Islet precursor cell (in vitro differentiated cells): ENCODE data around the gene ZNF595.
"Not testable (repeated sequence)": the region's sequence is repeated elsewhere in the genome, so short reads cannot be mapped to it uniquely, and the experiment has no call there.

Source experiments
- DNase-seq: peaks from one replicate; pipeline ENCODE4 v3.0.0-alpha.2; 2018

Gene ZNF595

GRCh38 chr4:86559-87324 lies 33.6 kb downstream of the ZNF595 start:
- DNase-seq = not testable (repeated sequence)

- DNase-seq = no peak
Measured at GRCh38 chr4:98386-98785, 45.3 kb downstream of the ZNF595 start.

DNA sequence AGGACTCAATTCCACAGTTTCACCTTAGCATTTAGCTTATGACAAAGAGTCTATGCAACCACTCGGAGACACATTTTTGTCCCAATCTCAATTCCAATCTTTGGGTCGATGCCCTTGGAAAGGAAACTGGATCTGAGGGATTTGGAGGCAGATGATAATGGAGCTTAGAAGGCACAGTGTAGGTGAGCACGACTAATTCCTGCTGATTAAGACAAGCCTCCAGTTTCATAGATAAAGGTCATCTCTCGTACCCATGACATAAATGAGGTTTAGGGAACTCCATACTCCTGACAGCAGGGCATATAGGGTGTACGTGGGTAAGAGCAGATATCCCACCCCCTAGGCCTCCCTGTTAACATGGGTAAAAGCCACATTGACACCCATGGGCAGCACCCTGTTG lies 46.7 kb downstream of the ZNF595 start:
- DNase-seq = no peak

GRCh38 chr4:107083-107443 lies 53.9 kb downstream of the ZNF595 start:
- DNase-seq = no peak

- DNase-seq = no peak
Measured at GRCh38 chr4:107444-108429, 54.6 kb downstream of the ZNF595 start.

DNA sequence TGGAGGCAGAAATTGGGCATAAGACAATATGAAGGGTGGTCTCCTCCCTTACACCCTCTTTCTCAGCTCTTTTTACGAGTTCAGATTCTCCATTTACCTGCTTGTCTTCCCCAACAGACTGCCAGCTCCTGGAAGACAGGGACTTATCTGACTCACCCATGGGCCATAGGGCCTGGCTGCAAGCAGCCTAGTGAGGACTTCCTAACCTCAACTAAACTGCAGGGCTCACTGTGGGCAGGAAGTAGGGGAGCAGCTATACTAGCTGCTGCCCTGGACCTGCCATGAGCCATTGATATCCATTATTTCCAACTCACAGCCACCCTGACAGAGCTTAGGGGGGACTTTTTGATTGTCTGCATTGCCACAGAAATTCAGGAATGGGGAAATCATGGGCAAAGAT lies 59.6 kb downstream of the ZNF595 start:
- no peak for DNase-seq

- no peak for DNase-seq
Measured at GRCh38 chr4:113732-114131, 60.6 kb downstream of the ZNF595 start.

DNA sequence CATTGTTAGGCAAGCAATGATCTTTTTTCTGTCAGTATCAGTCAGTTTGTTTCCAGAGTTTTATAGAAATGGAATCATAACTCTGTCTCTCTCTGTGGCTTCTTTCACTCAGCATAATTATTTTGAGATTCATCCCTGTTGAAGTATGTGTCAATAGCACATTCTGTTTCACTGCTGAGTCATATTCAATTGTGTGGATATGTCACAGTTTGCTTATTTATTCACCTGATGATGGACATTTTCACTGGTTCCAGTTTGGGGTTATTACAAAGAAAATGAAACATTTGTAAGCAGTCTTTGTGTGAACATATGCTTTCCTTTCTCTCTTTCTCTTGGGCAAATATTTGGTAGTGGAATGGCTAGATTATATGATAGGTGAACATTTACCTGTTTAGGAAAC lies 61.0 kb downstream of the ZNF595 start:
- no peak for DNase-seq

- no peak for DNase-seq
Measured at GRCh38 chr4:116499-116898, 63.4 kb downstream of the ZNF595 start.

DNA sequence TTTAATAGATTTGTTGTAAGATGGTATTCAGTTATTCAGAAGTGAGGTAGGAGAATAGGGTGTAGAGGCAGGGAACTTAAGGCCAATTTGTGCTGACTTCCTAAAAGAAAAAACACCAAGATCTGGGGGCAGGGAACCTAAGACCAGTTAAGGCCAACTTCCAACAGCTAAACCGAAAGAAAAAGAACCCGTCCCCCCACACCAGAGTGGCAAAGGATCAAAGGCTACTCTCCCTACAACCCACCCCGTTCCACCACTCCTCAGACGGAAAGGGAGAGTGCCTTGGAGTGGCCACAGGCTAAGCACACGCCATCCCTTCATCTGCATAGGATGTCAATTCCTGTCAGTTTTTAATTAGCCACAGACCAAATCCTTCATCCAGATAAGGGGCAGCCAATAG lies 67.5 kb downstream of the ZNF595 start:
- DNase-seq = no peak

GRCh38 chr4:121408-122084 lies 68.4 kb downstream of the ZNF595 start:
- DNase-seq = no peak

DNA sequence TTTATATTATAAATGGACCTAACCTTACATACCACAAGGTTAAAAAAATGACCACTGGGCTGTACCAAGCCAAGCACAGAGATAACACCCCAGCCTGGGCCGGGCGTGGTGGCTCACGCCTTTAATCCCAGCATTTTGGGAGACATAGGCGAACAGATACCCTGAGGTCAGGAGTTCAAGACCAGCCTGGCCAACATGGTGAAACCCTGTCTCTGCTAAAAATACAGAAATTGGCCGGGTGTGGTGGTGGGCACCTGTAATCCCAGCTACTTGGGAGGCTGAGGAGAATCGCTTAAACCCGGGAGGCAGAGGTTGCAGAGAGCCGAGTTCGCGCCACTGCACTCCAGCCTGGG lies 70.8 kb downstream of the ZNF595 start:
- not testable (repeated sequence) for DNase-seq

DNA sequence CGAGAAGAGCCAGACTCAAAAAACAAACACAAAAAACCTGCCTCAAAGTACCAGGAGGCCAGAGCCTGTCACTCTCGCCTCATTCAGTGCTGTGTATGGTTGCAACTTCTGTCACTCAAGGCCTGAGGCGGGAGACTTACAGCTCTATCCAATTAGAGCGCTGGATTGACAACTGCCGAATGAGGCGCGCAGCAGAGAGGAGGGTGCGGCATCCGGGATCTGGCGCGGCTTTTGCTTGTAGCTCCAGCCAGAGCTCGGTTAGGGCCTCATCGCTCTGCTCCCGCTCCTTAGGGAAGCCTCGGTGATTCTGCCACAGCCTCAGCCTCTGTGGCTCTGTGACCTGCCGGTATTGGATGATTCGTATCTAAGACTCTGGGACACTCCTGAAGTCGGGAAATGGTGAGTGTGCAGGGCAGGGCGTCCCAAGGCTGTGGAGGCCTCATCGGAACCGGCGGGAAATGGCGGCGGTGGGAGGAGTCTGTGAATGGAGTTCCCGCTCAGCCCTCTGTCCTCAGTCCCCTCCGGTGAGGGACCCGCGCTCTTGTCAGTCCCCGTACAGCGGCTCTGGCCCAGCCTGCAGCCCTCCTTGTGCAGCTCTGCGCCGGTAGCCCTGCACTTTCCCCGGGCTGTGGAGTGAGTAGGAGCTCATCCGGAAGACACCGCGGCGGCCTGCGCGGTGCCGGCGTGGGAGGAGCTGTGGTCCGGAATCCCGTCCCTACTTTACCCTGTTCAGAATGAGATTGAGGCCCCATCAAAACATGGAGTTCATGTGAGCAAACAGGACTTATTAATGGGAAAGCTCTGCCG lies 71.4 kb downstream of the ZNF595 start, which contains the start of gene ZNF718:
ZNF718 (plus strand) TSS at position 227 of the 807 bp plus-strand sequence; CDS start at position 397, 170 bp downstream.
- peak; percentile 98 for DNase-seq

- peak; percentile 84 for DNase-seq
Measured at GRCh38 chr4:125091-125771, 72.1 kb downstream of the ZNF595 start.

DNA sequence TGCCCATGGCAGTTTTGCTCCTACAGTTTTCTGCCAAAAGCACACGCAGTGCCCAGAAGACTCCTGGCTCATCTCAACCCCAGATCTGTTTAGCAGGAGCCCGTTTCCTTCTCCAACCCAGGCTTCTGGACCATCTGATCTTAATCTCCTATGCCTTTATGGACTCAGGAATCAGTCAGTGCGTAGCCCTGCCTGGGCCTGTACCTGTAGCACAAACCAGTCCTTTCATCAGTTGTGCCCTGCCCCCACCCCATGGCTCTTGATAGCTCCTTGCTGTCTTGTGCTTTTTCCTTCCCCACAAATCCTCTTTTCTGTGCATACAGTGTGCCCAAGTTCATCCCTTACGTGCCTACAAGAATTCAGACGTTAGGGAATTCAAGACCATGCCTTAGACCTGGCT lies 72.7 kb downstream of the ZNF595 start:
- no peak for DNase-seq

- DNase-seq = no peak
Measured at GRCh38 chr4:132483-132882, 79.4 kb downstream of the ZNF595 start.
